ENCODE results near the gene HDAC4. TPM values are rescaled to one million over a fixed set of nuclear protein-coding genes. Genes with fewer than 3 reads are reported as not detected.

HDAC4 gene
- total and polyA plus RNA-seq, 2 of the 4 experiments (the other 2 are of a cell fraction), result 4.1 to 7.2 TPM

- H3K9me1 ChIP-seq (ENCODE audit: insufficient read depth, low read length), result peaks cover 21% of the 10 kb centered on the region
- H4K20me1 ChIP-seq (ENCODE audit: insufficient read depth, low read length), result peaks cover 4% of the 10 kb centered on the region; the same call in 1 of the 2 replicates
- CTCF ChIA-PET, result interaction anchor here (0.6 kb wide), 1 partner anchor 33 kb away, joined by 3 read pairs; no protein-coding TSS in a partner anchor
- H3K18ac ChIP-seq (ENCODE audit: low read depth, low read length), result no peak overlapping the region
- H3K9ac ChIP-seq (ENCODE audit: low read depth, low read length), result no peak overlapping the region
- no peak overlapping the region for H2AK5ac ChIP-seq (ENCODE audit: low read depth, low read length)
- H3K4me2 ChIP-seq (ENCODE audit: low read depth, low read length), result no peak overlapping the region; the same call in 1 of the 2 replicates
- H2AFZ ChIP-seq (replicated peaks; ENCODE audit: low read length, poor library complexity), result no peak overlapping the region
- intact Hi-C loops (cut with micrococcal nuclease), result no loop called here
- peak overlapping the region; percentile 8; the same call in 1 of the 2 replicates for H4K5ac ChIP-seq (ENCODE audit: low read depth, low read length)
- H3K79me1 ChIP-seq (ENCODE audit: low read depth in 1 of 2, low read length in 2 of 2), result peaks cover 55 to 61% of the 10 kb centered on the region in 2 experiments
- DNase-seq (no peak), ATAC-seq (ENCODE audit: low read depth) (no peak)
- no peaks in the 10 kb centered on the region for H3K36me3 ChIP-seq (ENCODE audit: control insufficient read depth, insufficient read depth, low read length)
- 65% methylated on average over 5 of the region's 21 CpGs; no CpG with 5 or more reads in 1 of the 2 experiments for WGBS, 2 experiments (ENCODE audit: extremely low coverage in 2 of 2, insufficient read length in 1 of 2)
- no peak overlapping the region for H2AK9ac ChIP-seq (replicated peaks; ENCODE audit: low read depth, low read length, poor library complexity)
- H3K9me3 ChIP-seq (ENCODE audit: control insufficient read depth, insufficient read depth, low read length), result no peaks in the 10 kb centered on the region
- H2BK20ac ChIP-seq (ENCODE audit: low read depth, low read length), result no peak overlapping the region
- H4K8ac ChIP-seq (ENCODE audit: low read depth in 2 of 2, low read length in 2 of 2), result no peak overlapping the region
- H3K4ac ChIP-seq (ENCODE audit: low read depth, low read length), result no peak overlapping the region
- in situ Hi-C loops (cut with MboI; ENCODE audit: low sequenced_read_pairs), result no loop called here
- H2BK120ac ChIP-seq (ENCODE audit: low read depth, low read length), result no peak overlapping the region
- dilution Hi-C loops (cut with HindIII; ENCODE audit: low sequenced_read_pairs, unreplicated experiment), result no loop called here
- POLR2A ChIA-PET (ENCODE audit: unreplicated experiment), result no interaction called here
- H2BK15ac ChIP-seq (ENCODE audit: low read depth, low read length), result no peak overlapping the region
- peaks cover 13% of the 10 kb centered on the region; the same call in 1 of the 2 replicates for H3K4me1 ChIP-seq (ENCODE audit: control insufficient read depth, insufficient read depth, low read length)
- no peaks in the 10 kb centered on the region for H3K27me3 ChIP-seq (ENCODE audit: control insufficient read depth, insufficient read depth, low read length)
- no peak overlapping the region for H3K4me3 ChIP-seq (ENCODE audit: insufficient read depth, low read depth, low read length)
- H2BK5ac ChIP-seq (ENCODE audit: low read depth, low read length, poor library complexity, severe bottlenecking), result no peak overlapping the region
- H3K23ac ChIP-seq (ENCODE audit: low read depth, low read length), result no peak overlapping the region
- no peak overlapping the region for H3K14ac ChIP-seq (replicated peaks; ENCODE audit: low read depth, low read length)
- no peak overlapping the region for H3K27ac ChIP-seq (ENCODE audit: insufficient read depth, low read length)
- H4K91ac ChIP-seq (ENCODE audit: insufficient read depth, low read depth, low read length), result no peak overlapping the region; the same call in 1 of the 2 replicates
- no TSS peak for BruUV-seq (replicated peaks)
- no peak overlapping the region for H3K56ac ChIP-seq (ENCODE audit: extremely low read depth, insufficient read depth, low read length)
- no peak for TF ChIP-seq CTCF (conservative IDR thresholded peaks at IDR 0.05; ENCODE audit: low read depth, low read length)
- TF ChIP-seq MXI1 (IDR thresholded peaks at IDR 0.05; ENCODE audit: borderline replicate concordance, low read depth, low read length), result no peak
- TF ChIP-seq BHLHE40 (IDR thresholded peaks at IDR 0.05; ENCODE audit: low read depth, low read length), result no peak
- no peak for TF ChIP-seq MAZ (IDR thresholded peaks at IDR 0.05; ENCODE audit: borderline replicate concordance, low read depth, low read length)
- TF ChIP-seq RAD21 (IDR thresholded peaks at IDR 0.05; ENCODE audit: low read length), result no peak
- TF ChIP-seq RFX5 (IDR thresholded peaks at IDR 0.05; ENCODE audit: low read depth, low read length), result no peak
- no peak for TF ChIP-seq NFE2L2 (IDR thresholded peaks at IDR 0.05; ENCODE audit: low read depth, low read length)
- no peak for TF ChIP-seq RCOR1 (IDR thresholded peaks at IDR 0.05; ENCODE audit: insufficient replicate concordance, low read length)
- no peak for TF ChIP-seq ELK1 (IDR thresholded peaks at IDR 0.05; ENCODE audit: borderline replicate concordance, low read depth, low read length)
- no peak for TF ChIP-seq CHD1 (IDR thresholded peaks at IDR 0.05; ENCODE audit: low read depth, low read length)
- no peak for TF ChIP-seq SMC3 (IDR thresholded peaks at IDR 0.05; ENCODE audit: low read depth, low read length)
- TF ChIP-seq CEBPB (IDR thresholded peaks at IDR 0.05; ENCODE audit: low read depth, low read length), result no peak
- no peak for TF ChIP-seq FOS (IDR thresholded peaks at IDR 0.05; ENCODE audit: low read depth, low read length)
- no peak for TF ChIP-seq USF2 (IDR thresholded peaks at IDR 0.05; ENCODE audit: low read depth, low read length)
- TF ChIP-seq POLR2A (IDR thresholded peaks at IDR 0.05; ENCODE audit: low read depth, low read length), result no peak
Measured at GRCh38 chr2:239303711-239304532, 96.9 kb downstream of the HDAC4 start.

All from IMR-90 (cell line).